ENCODE results near the gene WIPF1. TPM values are rescaled to one million over a fixed set of nuclear protein-coding genes. Genes with fewer than 3 reads are reported as not detected.

The WIPF1 gene
- total and polyA plus RNA-seq, 7 experiments from 2014 or later, result 92.3 to 514 (median 329) TPM

DNA sequence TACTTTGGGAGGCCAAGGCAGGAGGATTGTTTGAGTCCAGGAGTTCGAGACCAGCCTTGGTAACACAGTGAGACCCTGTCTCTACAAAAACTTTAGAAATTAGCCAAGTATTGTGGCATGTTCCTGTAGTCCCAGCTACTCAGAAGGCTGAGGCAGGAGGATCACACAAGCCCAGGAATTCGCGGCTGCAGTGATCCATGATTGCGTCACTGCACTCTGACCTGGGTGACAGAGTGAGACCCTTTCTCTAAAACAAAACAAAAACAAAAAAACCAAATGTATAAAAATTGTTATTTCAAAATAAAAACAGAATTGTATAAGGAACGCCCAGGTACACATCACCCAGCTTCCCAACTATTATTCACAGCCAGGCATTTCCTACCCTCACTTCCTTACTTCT lies 56.7 kb downstream of the WIPF1 start:
- Histone ChIP-seq H3K4me1 (ENCODE audit: control insufficient read depth in 2 of 2, insufficient read depth in 2 of 2, low read length in 2 of 2) (no peaks in the 10 kb centered on the region), H3K27me3 (ENCODE audit: control insufficient read depth in 2 of 2, insufficient read depth in 2 of 2, low read length in 2 of 2) (no peaks in the 10 kb centered on the region), H3K27ac (ENCODE audit: low read depth, low read length) (no peak overlapping the region), H3K4me3 (ENCODE audit: low read length) (no peak overlapping the region), H3K36me3 (ENCODE audit: control insufficient read depth in 2 of 3, insufficient read depth in 3 of 3, low read length in 3 of 3) (no peaks in the 10 kb centered on the region), H3K9me3 (ENCODE audit: control insufficient read depth in 2 of 3, low read length in 3 of 3) (no peaks in the 10 kb centered on the region)
- ChIA-PET CTCF (no interaction called here), POLR2A (no interaction called here)
- DNase-seq, result no peak
- Mint-ChIP-seq H3K36me3 (no peaks in the 10 kb centered on the region), H3K4me1 (peaks cover 0 to 22% (median 10%) of the 10 kb centered on the region in 7 donors), H3K27me3 (peaks cover 0 to 23% (median 0%) of the 10 kb centered on the region in 5 donors), H3K27ac (peak overlapping the region in 1 of 9 donors; percentile 21), H3K9me3 (no peaks in the 10 kb centered on the region), H3K4me3 (no peak overlapping the region)
- intact Hi-C loops (cut with micrococcal nuclease), result no loop called here
- no peak for ATAC-seq

DNA sequence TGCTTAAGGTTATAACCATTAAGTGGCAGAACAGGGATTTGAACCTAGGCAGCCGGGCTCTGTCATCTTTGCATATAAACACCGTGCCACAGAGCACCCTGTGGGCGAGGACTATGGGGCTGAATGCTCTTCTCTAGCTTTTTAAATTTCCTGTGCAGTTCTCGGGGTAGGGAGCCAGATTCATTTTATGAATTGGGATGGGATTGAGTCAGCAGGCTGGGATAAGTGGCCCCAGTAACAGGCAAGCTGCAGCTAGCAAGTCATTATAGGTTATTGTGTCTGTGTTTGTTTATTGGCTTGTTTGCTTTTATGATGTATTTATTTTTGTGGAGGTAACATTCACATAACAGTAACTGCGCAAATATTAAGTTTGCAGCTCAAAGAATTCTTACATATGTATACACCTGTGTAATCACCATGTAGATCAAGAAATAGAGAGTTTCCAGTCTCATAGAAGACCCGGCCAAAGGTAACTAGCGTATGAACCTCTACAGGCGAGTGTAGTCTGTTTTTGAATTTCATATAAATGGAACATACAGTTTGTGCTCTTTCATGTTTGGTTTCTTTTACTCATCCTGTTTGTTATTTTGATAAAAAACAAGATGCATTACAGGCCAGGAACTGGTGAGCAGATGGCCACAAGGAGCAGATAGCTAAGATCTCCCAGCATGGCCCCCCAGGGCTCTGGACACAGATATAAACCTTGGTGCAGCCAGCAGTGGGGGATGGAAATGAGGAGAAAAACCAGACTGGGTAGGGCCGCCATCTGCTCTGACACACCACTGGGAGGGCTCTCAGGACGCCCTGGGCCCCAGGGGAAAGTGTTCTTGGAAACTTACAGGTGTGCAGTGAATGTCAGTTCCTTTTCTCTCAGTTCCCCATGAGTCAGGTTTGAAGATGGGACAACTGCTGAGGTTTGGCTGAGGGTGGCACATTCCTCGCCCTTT lies 61.6 kb downstream of the WIPF1 start:
- H3K4me3 Mint-ChIP-seq, result no peak overlapping the region
- Histone ChIP-seq H3K9me3 (ENCODE audit: control insufficient read depth in 2 of 3, low read length in 3 of 3) (no peaks in the 10 kb centered on the region), H3K4me3 (ENCODE audit: low read length) (no peak overlapping the region), H3K27ac (ENCODE audit: low read depth, low read length) (no peak overlapping the region), H3K4me1 (ENCODE audit: control insufficient read depth in 2 of 2, insufficient read depth in 2 of 2, low read length in 2 of 2) (no peaks in the 10 kb centered on the region), H3K36me3 (ENCODE audit: control insufficient read depth in 2 of 3, insufficient read depth in 3 of 3, low read length in 3 of 3) (no peaks in the 10 kb centered on the region), H3K27me3 (ENCODE audit: control insufficient read depth in 2 of 2, insufficient read depth in 2 of 2, low read length in 2 of 2) (no peaks in the 10 kb centered on the region)
- POLR2A ChIA-PET, result interaction anchor here (1.1 to 1.7 kb wide), 2 partner anchors 9 to 11 kb away, joined by 3 to 4 read pairs; no protein-coding TSS in a partner anchor
- peaks cover 0 to 13% (median 0%) of the 10 kb centered on the region in 5 donors for H3K27me3 Mint-ChIP-seq
- CTCF ChIA-PET, result interaction anchor here (0.7 to 1.4 kb wide), 2 partner anchors 20 to 73 kb away, joined by 4 read pairs; no protein-coding TSS in a partner anchor
- no peak for ATAC-seq
- intact Hi-C loops (cut with micrococcal nuclease), result no loop called here
- no peak for DNase-seq
- peaks cover 0 to 16% (median 10%) of the 10 kb centered on the region in 7 donors for H3K4me1 Mint-ChIP-seq
- H3K36me3 Mint-ChIP-seq, result peaks cover 0 to 5% (median 0%) of the 10 kb centered on the region in 5 donors
- H3K9me3 Mint-ChIP-seq, result no peaks in the 10 kb centered on the region
- peak overlapping the region in 1 of 9 donors; percentile 36 for H3K27ac Mint-ChIP-seq

DNA sequence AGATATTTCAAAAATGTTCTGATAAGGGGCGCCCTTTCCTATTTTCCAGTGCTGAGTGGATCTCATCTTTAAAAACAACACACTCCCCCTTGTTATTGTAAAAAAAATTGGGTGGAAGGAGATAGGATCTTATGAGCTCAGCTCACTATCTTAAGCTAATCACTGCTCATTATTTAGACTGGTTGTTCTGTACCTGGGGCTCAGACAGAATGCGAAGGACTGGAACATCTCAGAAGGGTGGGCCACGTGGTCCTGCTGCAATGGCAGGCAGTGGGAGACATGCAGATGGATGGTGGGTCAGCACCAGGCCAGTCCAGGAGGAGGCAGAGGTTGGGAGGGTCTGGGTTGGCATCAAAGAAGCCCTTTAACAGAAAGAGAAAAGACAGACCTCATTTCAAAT lies 62.5 kb downstream of the WIPF1 start:
- H3K4me3 ChIP-seq (ENCODE audit: low read length), result no peak overlapping the region
- H3K9me3 ChIP-seq (ENCODE audit: control insufficient read depth in 2 of 3, low read length in 3 of 3), result no peaks in the 10 kb centered on the region
- ChIA-PET CTCF (no interaction called here), POLR2A (interaction anchor here (0.7 to 1.7 kb wide), 2 partner anchors 12 to 51 kb away, joined by 4 read pairs; no protein-coding TSS in a partner anchor)
- intact Hi-C loops (cut with micrococcal nuclease), result no loop called here
- H3K9me3 Mint-ChIP-seq, result no peaks in the 10 kb centered on the region
- DNase-seq (no peak), ATAC-seq (no peak)
- peaks cover 0 to 16% (median 10%) of the 10 kb centered on the region in 7 donors for H3K4me1 Mint-ChIP-seq
- peaks cover 0 to 17% (median 0%) of the 10 kb centered on the region in 5 donors for H3K27me3 Mint-ChIP-seq
- H3K27ac Mint-ChIP-seq, result no peak overlapping the region
- no peak overlapping the region for H3K27ac ChIP-seq (ENCODE audit: low read depth, low read length)
- peaks cover 0 to 5% (median 0%) of the 10 kb centered on the region in 5 donors for H3K36me3 Mint-ChIP-seq
- no peaks in the 10 kb centered on the region for H3K36me3 ChIP-seq (ENCODE audit: control insufficient read depth in 2 of 3, insufficient read depth in 3 of 3, low read length in 3 of 3)
- H3K4me3 Mint-ChIP-seq, result no peak overlapping the region
- no peaks in the 10 kb centered on the region for H3K4me1 ChIP-seq (ENCODE audit: control insufficient read depth in 2 of 2, insufficient read depth in 2 of 2, low read length in 2 of 2)
- H3K27me3 ChIP-seq (ENCODE audit: control insufficient read depth in 2 of 2, insufficient read depth in 2 of 2, low read length in 2 of 2), result no peaks in the 10 kb centered on the region

DNA sequence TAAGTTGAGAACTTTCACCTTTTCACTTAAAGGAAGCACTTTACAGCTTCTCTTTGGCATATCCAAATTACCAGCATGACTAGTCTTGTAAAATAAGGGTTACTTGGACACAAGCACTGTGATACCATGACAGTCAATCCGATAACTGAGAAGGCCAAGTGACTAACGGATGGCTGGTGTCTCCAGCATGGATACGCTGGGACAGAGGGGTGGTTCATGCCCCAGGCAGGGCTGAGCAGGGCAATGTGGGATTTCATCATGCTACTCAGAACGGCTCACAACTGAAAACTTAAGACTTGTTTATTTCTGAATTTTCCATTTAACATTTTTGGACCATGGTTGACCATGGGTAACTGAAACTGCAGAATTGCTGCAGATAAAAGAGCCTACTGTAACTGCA lies 67.7 kb downstream of the WIPF1 start:
- Mint-ChIP-seq H3K9me3 (peaks cover 0 to 13% (median 7%) of the 10 kb centered on the region in 11 donors), H3K27ac (no peak overlapping the region), H3K36me3 (peaks cover under 1 to 35% (median 24%) of the 10 kb centered on the region in 5 donors), H3K4me1 (peaks cover 1 to 10% (median 2%) of the 10 kb centered on the region in 7 donors), H3K4me3 (no peak overlapping the region), H3K27me3 (peaks cover 0 to 10% (median 0%) of the 10 kb centered on the region in 5 donors)
- POLR2A ChIA-PET, result no interaction called here
- H3K9me3 ChIP-seq (ENCODE audit: control insufficient read depth in 2 of 3, low read length in 3 of 3), result peaks cover 0 to 6% (median 0%) of the 10 kb centered on the region in 3 experiments
- DNase-seq (no peak), ATAC-seq (no peak)
- no peaks in the 10 kb centered on the region for H3K36me3 ChIP-seq (ENCODE audit: control insufficient read depth in 2 of 3, insufficient read depth in 3 of 3, low read length in 3 of 3)
- H3K27me3 ChIP-seq (ENCODE audit: control insufficient read depth in 2 of 2, insufficient read depth in 2 of 2, low read length in 2 of 2), result no peaks in the 10 kb centered on the region
- CTCF ChIA-PET, result no interaction called here
- H3K4me3 ChIP-seq (ENCODE audit: low read length), result no peak overlapping the region
- intact Hi-C loops (cut with micrococcal nuclease), result no loop called here
- H3K27ac ChIP-seq (ENCODE audit: low read depth, low read length), result no peak overlapping the region
- peaks cover 0 to under 1% of the 10 kb centered on the region in 2 donors for H3K4me1 ChIP-seq (ENCODE audit: control insufficient read depth in 2 of 2, insufficient read depth in 2 of 2, low read length in 2 of 2)

DNA sequence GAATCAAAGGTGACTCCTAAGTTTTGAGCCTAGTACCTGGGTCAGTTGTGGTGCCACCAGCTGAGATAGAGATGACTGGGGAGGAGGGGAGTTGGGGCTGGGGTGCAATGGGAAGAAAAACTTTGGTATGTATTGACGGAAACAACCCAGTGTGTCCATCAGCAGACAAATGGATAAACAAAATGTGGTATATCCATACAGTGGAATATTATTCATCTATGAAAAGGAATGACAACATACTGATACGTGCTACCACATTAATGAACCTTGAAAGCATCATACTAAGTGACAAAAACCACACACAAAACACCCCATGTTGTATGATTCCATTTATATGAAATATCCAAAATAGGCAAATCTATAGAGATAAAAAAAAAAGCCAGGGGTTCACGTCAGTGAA lies 69.6 kb downstream of the WIPF1 start:
- Histone ChIP-seq H3K4me3 (ENCODE audit: low read length) (no peak overlapping the region), H3K27me3 (ENCODE audit: control insufficient read depth in 2 of 2, insufficient read depth in 2 of 2, low read length in 2 of 2) (no peaks in the 10 kb centered on the region), H3K36me3 (ENCODE audit: control insufficient read depth in 2 of 3, insufficient read depth in 3 of 3, low read length in 3 of 3) (no peaks in the 10 kb centered on the region), H3K9me3 (ENCODE audit: control insufficient read depth in 2 of 3, low read length in 3 of 3) (peaks cover 0 to 6% (median 0%) of the 10 kb centered on the region in 3 experiments), H3K4me1 (ENCODE audit: control insufficient read depth in 2 of 2, insufficient read depth in 2 of 2, low read length in 2 of 2) (peaks cover 0 to 5% of the 10 kb centered on the region in 2 donors), H3K27ac (ENCODE audit: low read depth, low read length) (no peak overlapping the region)
- ATAC-seq (no peak), DNase-seq (no peak)
- Mint-ChIP-seq H3K36me3 (peaks cover 5 to 45% (median 30%) of the 10 kb centered on the region in 5 donors), H3K27me3 (peaks cover 0 to 10% (median 0%) of the 10 kb centered on the region in 5 donors), H3K4me1 (peaks cover 9 to 25% (median 17%) of the 10 kb centered on the region in 7 donors), H3K27ac (no peak overlapping the region), H3K9me3 (peaks cover 0 to 16% (median 7%) of the 10 kb centered on the region in 11 donors), H3K4me3 (no peak overlapping the region)
- CTCF ChIA-PET, result no interaction called here
- intact Hi-C loops (cut with micrococcal nuclease), result no loop called here
- POLR2A ChIA-PET, result interaction anchor here (0.6 kb wide), 1 partner anchor 194 kb away, joined by 3 read pairs; no protein-coding TSS in a partner anchor

DNA sequence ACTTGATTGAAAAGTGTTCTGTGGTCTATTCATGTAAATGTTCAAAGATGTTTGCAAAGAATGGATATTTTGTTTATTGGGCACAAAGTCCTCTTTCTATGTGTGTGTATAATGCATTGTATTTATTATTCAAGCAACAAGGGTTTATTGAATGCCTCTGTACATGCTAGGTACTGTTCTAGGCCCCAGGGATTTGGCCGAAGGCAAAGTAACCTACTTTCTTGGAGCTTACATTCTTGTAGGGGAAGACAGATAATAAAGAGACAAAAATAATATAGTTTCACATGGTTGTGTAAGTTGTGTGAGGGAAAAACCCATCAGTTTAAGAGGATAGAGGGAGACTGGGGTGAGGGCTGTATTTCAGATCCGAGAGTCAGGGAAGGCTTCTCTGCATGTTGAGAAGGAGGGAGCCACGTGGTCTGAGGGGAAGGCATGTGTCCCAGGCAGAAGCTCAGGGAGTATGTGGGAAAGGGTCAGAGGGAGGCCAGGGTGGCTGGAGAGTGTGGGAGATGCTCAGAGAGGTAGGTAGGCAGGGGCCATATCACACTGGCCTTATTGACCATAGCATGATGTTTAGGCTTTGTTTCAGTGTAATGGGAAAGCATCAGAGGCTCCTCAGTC lies 70.4 kb downstream of the WIPF1 start:
- Histone ChIP-seq H3K4me1 (ENCODE audit: control insufficient read depth in 2 of 2, insufficient read depth in 2 of 2, low read length in 2 of 2) (peaks cover 0 to 5% of the 10 kb centered on the region in 2 donors), H3K27me3 (ENCODE audit: control insufficient read depth in 2 of 2, insufficient read depth in 2 of 2, low read length in 2 of 2) (no peaks in the 10 kb centered on the region), H3K27ac (ENCODE audit: low read depth, low read length) (no peak overlapping the region), H3K4me3 (ENCODE audit: low read length) (no peak overlapping the region), H3K36me3 (ENCODE audit: control insufficient read depth in 2 of 3, insufficient read depth in 3 of 3, low read length in 3 of 3) (no peaks in the 10 kb centered on the region), H3K9me3 (ENCODE audit: control insufficient read depth in 2 of 3, low read length in 3 of 3) (peaks cover 0 to 6% (median 0%) of the 10 kb centered on the region in 3 experiments)
- Mint-ChIP-seq H3K27me3 (peaks cover 0 to 13% (median 0%) of the 10 kb centered on the region in 5 donors), H3K9me3 (peaks cover 0 to 16% (median 7%) of the 10 kb centered on the region in 11 donors), H3K4me1 (peaks cover 9 to 25% (median 20%) of the 10 kb centered on the region in 7 donors), H3K4me3 (no peak overlapping the region), H3K27ac (no peak overlapping the region), H3K36me3 (peaks cover 5 to 43% (median 30%) of the 10 kb centered on the region in 5 donors)
- CTCF ChIA-PET, result interaction anchor here (0.7 kb wide), 1 partner anchor 24 kb away, joined by 3 read pairs; no protein-coding TSS in a partner anchor
- ATAC-seq (no peak), DNase-seq (no peak)
- POLR2A ChIA-PET, result interaction anchor here (0.5 kb wide), 1 partner anchor 66 kb away, joined by 3 read pairs; no protein-coding TSS in a partner anchor
- intact Hi-C loops (cut with micrococcal nuclease), result no loop called here
